Measurements from ENCODE around the gene SRP9.
"Not testable (repeated sequence)": the region's sequence is repeated elsewhere in the genome, so short reads cannot be mapped to it uniquely, and the experiment has no call there.

SRP9 gene

GRCh38 chr1:225814381-225814780 lies 36.8 kb downstream of the SRP9 start:
- H3K4me3 ChIP-seq (ENCODE audit: low read length, poor library complexity, severe bottlenecking), result no peak overlapping the region
- H3K4me1 ChIP-seq (ENCODE audit: insufficient read depth, low read length, poor library complexity, severe bottlenecking), result peaks cover 14% of the 10 kb centered on the region
- H3K9me2 ChIP-seq (replicated peaks; ENCODE audit: low read depth, low read length), result no peaks in the 10 kb centered on the region
- H2AFZ ChIP-seq (ENCODE audit: low read length), result no peak overlapping the region
- H3K9me3 ChIP-seq (ENCODE audit: insufficient read depth, low read depth, low read length), result no peaks in the 10 kb centered on the region
- H3K27me3 ChIP-seq (ENCODE audit: insufficient read depth, low read length, poor library complexity, severe bottlenecking), result no peaks in the 10 kb centered on the region
- TF ChIP-seq EZH2phosphoT487 (IDR thresholded peaks at IDR 0.05; ENCODE audit: borderline replicate concordance) (no peak), CTCF (conservative IDR thresholded peaks at IDR 0.05; ENCODE audit: low read length) (no peak)
- H4K20me1 ChIP-seq (ENCODE audit: insufficient read depth, low read length, poor library complexity, severe bottlenecking), result no peaks in the 10 kb centered on the region
- no peak overlapping the region for H3K9ac ChIP-seq (ENCODE audit: low read depth, low read length, poor library complexity, severe bottlenecking)
- no peaks in the 10 kb centered on the region for H3K79me2 ChIP-seq (ENCODE audit: insufficient read depth, low read length)
- no peaks in the 10 kb centered on the region for H3K36me3 ChIP-seq (ENCODE audit: insufficient read depth, low read length)
- H3K4me2 ChIP-seq (ENCODE audit: low read depth, low read length, poor library complexity, severe bottlenecking), result no peak overlapping the region
- H3F3A ChIP-seq (ENCODE audit: low read depth), result no peaks in the 10 kb centered on the region

GRCh38 chr1:225815090-225815489 lies 37.5 kb downstream of the SRP9 start:
- H3K9me3 ChIP-seq (ENCODE audit: insufficient read depth, low read depth, low read length); H3F3A ChIP-seq (ENCODE audit: low read depth); H4K20me1 ChIP-seq (ENCODE audit: insufficient read depth, low read length, poor library complexity, severe bottlenecking); H3K9ac ChIP-seq (ENCODE audit: low read depth, low read length, poor library complexity, severe bottlenecking); H3K4me2 ChIP-seq (ENCODE audit: low read depth, low read length, poor library complexity, severe bottlenecking); H3K79me2 ChIP-seq (ENCODE audit: insufficient read depth, low read length); H3K9me2 ChIP-seq (replicated peaks; ENCODE audit: low read depth, low read length); H3K36me3 ChIP-seq (ENCODE audit: insufficient read depth, low read length); H2AFZ ChIP-seq (ENCODE audit: low read length); H3K4me3 ChIP-seq (ENCODE audit: low read length, poor library complexity, severe bottlenecking); H3K27me3 ChIP-seq (ENCODE audit: insufficient read depth, low read length, poor library complexity, severe bottlenecking): not testable (repeated sequence)
- H3K4me1 ChIP-seq (ENCODE audit: insufficient read depth, low read length, poor library complexity, severe bottlenecking), result peaks cover 11% of the 10 kb centered on the region

DNA sequence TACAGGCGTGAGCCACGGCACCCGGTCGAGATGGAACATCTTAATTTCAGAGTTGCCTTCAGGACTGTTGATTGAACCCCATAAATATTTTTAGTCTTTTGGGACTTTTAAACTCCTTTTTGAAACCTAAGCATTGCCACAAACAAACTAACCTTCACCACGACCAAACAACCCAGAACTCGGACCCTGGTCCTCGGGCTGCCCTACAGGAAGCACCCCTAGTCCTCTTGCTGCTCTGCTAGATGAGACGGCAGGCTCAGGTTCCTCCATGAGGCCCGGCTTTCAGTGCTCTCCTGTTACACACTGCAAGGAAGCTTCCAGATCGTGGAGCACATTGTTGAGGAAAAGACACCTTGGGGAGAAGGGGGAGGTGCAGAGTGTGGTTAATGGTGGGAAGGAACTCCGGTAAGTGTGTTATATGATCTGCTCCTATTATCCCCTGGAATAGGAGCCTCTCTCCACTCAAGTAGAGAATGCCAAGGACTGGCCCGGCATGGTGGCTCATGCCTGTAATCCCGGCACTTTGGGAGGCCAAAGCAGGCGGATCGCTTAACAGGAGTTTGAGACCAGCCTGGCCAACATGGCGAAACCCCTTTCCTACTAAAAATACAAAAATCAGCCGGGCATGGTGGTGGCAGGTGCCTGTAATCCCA lies 38.0 kb downstream of the SRP9 start:
- Histone ChIP-seq H3F3A (ENCODE audit: low read depth) (no peaks in the 10 kb centered on the region), H3K9ac (ENCODE audit: low read depth, low read length, poor library complexity, severe bottlenecking) (no peak overlapping the region), H3K9me2 (replicated peaks; ENCODE audit: low read depth, low read length) (no peaks in the 10 kb centered on the region), H3K79me2 (ENCODE audit: insufficient read depth, low read length) (no peaks in the 10 kb centered on the region), H3K4me1 (ENCODE audit: insufficient read depth, low read length, poor library complexity, severe bottlenecking) (peaks cover 11% of the 10 kb centered on the region), H2AFZ (ENCODE audit: low read length) (no peak overlapping the region), H3K4me2 (ENCODE audit: low read depth, low read length, poor library complexity, severe bottlenecking) (no peak overlapping the region), H3K4me3 (ENCODE audit: low read length, poor library complexity, severe bottlenecking) (no peak overlapping the region), H3K27me3 (ENCODE audit: insufficient read depth, low read length, poor library complexity, severe bottlenecking) (no peaks in the 10 kb centered on the region), H4K20me1 (ENCODE audit: insufficient read depth, low read length, poor library complexity, severe bottlenecking) (no peaks in the 10 kb centered on the region), H3K36me3 (ENCODE audit: insufficient read depth, low read length) (no peaks in the 10 kb centered on the region), H3K9me3 (ENCODE audit: insufficient read depth, low read depth, low read length) (no peaks in the 10 kb centered on the region)
- TF ChIP-seq EZH2phosphoT487 (IDR thresholded peaks at IDR 0.05; ENCODE audit: borderline replicate concordance) (no peak), CTCF (conservative IDR thresholded peaks at IDR 0.05; ENCODE audit: low read length) (no peak)
